ENCODE results near the gene MME. TPM values are rescaled to one million over a fixed set of nuclear protein-coding genes. Genes with fewer than 3 reads are reported as not detected.

Gene MME
- total and polyA plus RNA-seq, 3 experiments from 2014 or later: 0.04 to 1.4 TPM; not detected in 1

DNA sequence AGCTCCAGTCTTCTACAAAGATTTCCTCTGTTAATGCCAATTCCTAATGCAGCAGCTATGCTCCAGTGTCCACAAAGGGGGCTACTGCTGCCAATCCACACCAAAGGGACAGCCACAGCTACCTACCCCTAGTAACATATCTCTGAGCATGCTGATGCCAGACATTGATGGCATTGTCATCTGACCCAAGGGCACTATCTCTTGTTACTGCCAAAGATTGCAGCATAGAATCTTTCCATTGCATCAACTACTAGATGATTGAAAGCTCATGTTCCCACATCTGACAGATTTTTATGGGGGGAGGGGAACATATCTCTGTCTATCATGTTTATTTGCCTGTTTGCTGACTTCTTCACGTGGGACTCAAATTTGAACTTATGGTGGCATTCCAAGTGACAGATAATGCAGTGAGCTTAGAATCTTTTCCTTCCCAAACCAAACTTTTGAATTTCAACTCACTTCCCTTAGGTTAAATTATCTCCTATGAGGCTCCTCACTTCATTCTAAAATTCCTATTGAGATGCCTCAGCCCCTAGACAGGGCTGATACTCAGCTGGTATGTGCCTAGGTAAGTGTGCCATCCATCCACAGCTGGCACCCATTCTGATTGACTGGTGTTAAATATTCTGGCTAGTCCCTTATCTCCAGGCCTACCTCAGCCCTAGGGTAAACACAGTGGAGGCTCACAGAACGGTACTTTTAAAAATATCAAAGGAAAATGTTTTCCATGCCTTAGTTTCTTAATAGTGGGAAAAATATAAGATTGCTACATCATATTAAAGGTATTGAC lies 113.0 kb downstream of the MME start:
- peaks cover 0 to 3% of the 10 kb centered on the region in 2 donors for H3K27me3 Mint-ChIP-seq
- peaks cover 0 to 3% (median 2%) of the 10 kb centered on the region in 5 donors for H3K9me3 Mint-ChIP-seq
- H3K27me3 ChIP-seq (ENCODE audit: insufficient read depth, low read length, poor library complexity, severe bottlenecking): no peaks in the 10 kb centered on the region
- no peak overlapping the region for H3K4me3 Mint-ChIP-seq
- no peaks in the 10 kb centered on the region for H3K36me3 ChIP-seq (ENCODE audit: insufficient read depth, low read length)
- no peaks in the 10 kb centered on the region for H3K36me3 Mint-ChIP-seq
- ChIA-PET CTCF (no interaction called here), POLR2A (no interaction called here)
- H3K4me3 ChIP-seq (ENCODE audit: low read length): no peak overlapping the region
- no peaks in the 10 kb centered on the region for H3K9me3 ChIP-seq (ENCODE audit: low read length)
- no peaks in the 10 kb centered on the region for H3K4me1 Mint-ChIP-seq
- H3K4me1 ChIP-seq (ENCODE audit: insufficient read depth, low read length): no peaks in the 10 kb centered on the region
- H3K27ac ChIP-seq (ENCODE audit: low read depth, low read length): no peak overlapping the region
- DNase-seq: no peak
- H3K27ac Mint-ChIP-seq: no peak overlapping the region

DNA sequence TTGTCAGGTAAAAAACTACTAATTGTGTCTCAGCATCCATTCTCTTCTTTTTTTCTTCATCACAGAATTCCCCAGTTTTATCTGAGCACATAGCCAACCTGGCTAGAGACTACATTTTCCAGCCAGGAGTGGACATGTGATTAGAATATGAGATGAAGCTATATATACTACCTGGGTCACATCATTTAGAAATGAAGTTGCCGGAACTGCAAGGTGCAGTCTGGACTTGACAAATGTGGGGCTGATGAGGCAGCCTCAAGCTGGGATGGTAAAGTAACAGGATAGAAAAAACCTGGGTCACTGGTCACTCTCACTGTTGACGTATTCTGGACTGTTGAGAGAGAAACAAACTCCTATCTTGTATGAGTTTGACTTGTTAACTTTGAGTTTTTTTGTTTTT lies 113.7 kb downstream of the MME start:
- no peaks in the 10 kb centered on the region for H3K36me3 Mint-ChIP-seq
- Histone ChIP-seq H3K27me3 (ENCODE audit: insufficient read depth, low read length, poor library complexity, severe bottlenecking) (no peaks in the 10 kb centered on the region), H3K4me3 (ENCODE audit: low read length) (no peak overlapping the region), H3K27ac (ENCODE audit: low read depth, low read length) (no peak overlapping the region), H3K4me1 (ENCODE audit: insufficient read depth, low read length) (no peaks in the 10 kb centered on the region), H3K9me3 (ENCODE audit: low read length) (no peaks in the 10 kb centered on the region), H3K36me3 (ENCODE audit: insufficient read depth, low read length) (no peaks in the 10 kb centered on the region)
- ChIA-PET CTCF (no interaction called here), POLR2A (no interaction called here)
- peaks cover 0 to 3% (median 2%) of the 10 kb centered on the region in 5 donors for H3K9me3 Mint-ChIP-seq
- no peak overlapping the region for H3K4me3 Mint-ChIP-seq
- peaks cover 0 to 3% of the 10 kb centered on the region in 2 donors for H3K27me3 Mint-ChIP-seq
- H3K4me1 Mint-ChIP-seq: no peaks in the 10 kb centered on the region
- H3K27ac Mint-ChIP-seq: no peak overlapping the region
- no peak for DNase-seq

DNA sequence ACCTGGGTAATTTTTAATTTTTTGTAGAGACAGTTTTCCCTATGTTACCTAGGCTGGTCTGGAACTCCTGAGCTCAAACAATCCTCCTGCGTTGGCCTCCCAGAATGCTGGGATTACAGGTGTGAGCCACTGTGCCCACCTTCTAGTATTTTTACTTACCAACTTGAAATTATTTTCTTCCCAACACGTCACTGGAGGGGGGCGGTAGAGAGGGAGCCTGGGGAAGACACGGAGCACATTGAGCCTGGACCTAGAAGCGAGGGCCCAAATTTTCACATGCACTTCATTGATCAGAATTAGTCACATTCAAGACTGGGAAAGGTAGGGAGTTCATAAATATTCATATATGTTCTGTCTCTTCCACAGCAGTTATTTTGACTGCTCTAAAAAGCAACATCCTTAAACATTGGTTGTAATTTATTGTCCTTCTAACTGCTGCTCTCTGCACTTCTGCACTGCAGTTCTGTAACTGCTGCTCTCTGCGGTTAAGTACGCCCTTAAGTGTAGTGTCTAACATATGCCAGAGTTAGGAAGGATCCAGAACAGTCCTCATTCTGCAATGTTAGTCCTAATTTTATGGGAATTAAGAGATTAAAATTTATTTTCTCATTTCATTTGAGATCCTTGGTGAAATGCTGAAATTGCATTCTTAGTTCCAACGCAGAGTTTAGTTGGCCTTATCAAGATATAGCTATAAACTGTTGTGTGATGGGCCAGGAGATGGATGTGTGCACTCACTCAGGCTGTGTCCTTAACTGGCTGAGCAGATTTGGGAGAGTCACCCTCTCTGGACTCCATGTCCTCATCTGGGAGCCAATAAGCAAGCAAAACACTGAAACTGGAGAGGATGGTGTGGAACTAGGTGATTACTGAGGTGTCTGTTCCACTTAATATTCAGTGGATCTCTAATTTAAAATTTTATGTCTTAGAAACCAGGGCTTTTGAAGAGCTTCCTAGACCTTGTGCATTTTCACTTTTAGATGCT lies 115.1 kb downstream of the MME start:
- no peak overlapping the region for H3K27ac Mint-ChIP-seq
- ChIA-PET CTCF (no interaction called here), POLR2A (no interaction called here)
- peaks cover 0 to 3% (median 2%) of the 10 kb centered on the region in 5 donors for H3K9me3 Mint-ChIP-seq
- H3K36me3 ChIP-seq (ENCODE audit: insufficient read depth, low read length): no peaks in the 10 kb centered on the region
- H3K4me3 ChIP-seq (ENCODE audit: low read length): no peak overlapping the region
- H3K36me3 Mint-ChIP-seq: no peaks in the 10 kb centered on the region
- DNase-seq: no peak
- H3K4me3 Mint-ChIP-seq: no peak overlapping the region
- no peaks in the 10 kb centered on the region for H3K9me3 ChIP-seq (ENCODE audit: low read length)
- H3K4me1 ChIP-seq (ENCODE audit: insufficient read depth, low read length): no peaks in the 10 kb centered on the region
- no peaks in the 10 kb centered on the region for H3K4me1 Mint-ChIP-seq
- H3K27me3 Mint-ChIP-seq: peaks cover 0 to 3% of the 10 kb centered on the region in 2 donors
- H3K27ac ChIP-seq (ENCODE audit: low read depth, low read length): no peak overlapping the region
- H3K27me3 ChIP-seq (ENCODE audit: insufficient read depth, low read length, poor library complexity, severe bottlenecking): no peaks in the 10 kb centered on the region

DNA sequence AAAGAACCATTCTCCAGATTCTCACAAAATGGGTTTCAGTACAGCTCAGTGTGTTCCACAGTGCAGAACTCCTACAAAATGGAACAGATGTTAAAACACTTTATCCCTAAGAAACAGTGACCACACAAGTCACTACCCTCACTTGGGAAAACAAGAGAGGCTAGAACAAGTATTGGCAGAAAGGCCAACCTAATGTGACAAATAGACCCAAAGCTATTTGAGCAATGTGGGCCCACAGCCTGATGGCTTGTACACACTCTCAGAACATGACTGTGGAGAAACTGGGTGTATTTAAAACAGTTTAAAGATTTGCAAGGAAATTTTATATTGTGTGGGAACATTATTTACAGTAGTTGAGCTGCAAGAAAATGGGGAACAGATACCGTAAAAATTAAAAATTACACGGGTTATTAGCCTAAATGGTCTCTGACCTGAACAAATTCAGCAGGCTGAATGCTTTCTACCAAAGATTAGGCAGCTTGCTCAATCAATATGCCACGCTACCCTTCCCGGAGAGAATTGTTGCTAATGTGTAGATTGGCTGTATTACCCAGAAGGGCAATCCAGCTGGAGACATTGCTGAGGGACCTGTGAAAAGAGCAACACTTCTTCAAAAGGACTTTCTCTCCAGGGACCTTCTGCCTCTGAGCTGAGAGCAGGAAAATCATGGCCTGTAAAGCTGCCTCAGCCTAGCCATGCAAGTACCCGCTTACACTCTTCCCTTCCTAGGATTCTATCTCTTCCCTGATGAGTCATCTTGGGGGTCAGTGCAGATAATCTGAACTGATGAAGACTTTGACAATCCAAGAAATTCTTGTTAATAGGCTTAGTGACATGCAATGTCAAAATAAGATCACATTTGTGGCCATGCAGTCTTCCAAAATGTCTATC lies 116.3 kb downstream of the MME start:
- Mint-ChIP-seq H3K27me3 (peaks cover 0 to 3% of the 10 kb centered on the region in 2 donors), H3K36me3 (no peaks in the 10 kb centered on the region), H3K27ac (no peak overlapping the region), H3K4me1 (no peaks in the 10 kb centered on the region), H3K4me3 (no peak overlapping the region), H3K9me3 (peaks cover 0 to 3% (median 2%) of the 10 kb centered on the region in 5 donors)
- ChIA-PET POLR2A (no interaction called here), CTCF (no interaction called here)
- DNase-seq: no peak
- H3K4me1 ChIP-seq (ENCODE audit: insufficient read depth, low read length): no peaks in the 10 kb centered on the region
- no peaks in the 10 kb centered on the region for H3K36me3 ChIP-seq (ENCODE audit: insufficient read depth, low read length)
- no peak overlapping the region for H3K27ac ChIP-seq (ENCODE audit: low read depth, low read length)
- no peaks in the 10 kb centered on the region for H3K9me3 ChIP-seq (ENCODE audit: low read length)
- H3K4me3 ChIP-seq (ENCODE audit: low read length): no peak overlapping the region
- no peaks in the 10 kb centered on the region for H3K27me3 ChIP-seq (ENCODE audit: insufficient read depth, low read length, poor library complexity, severe bottlenecking)

DNA sequence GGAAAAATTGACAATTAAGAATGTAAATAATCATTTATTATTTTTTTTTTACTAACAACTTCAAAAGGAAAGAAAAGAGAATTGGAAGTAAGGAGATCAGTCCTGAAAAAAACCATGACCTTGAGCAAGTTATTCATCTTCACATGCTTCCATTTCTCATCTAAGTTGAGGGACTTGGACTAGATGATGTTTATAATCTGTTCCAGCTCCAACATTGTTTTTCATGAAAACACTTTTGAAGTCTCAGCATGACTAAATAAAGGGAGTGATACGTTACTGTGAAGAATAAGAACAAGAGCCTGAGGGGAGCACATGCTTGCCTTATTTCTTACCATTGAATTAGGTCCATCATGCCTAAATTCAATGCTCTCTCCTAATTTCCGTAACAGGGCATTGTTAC lies 117.7 kb downstream of the MME start:
- Mint-ChIP-seq H3K9me3 (peaks cover 0 to 5% (median 2%) of the 10 kb centered on the region in 5 donors), H3K27ac (no peak overlapping the region), H3K4me3 (no peak overlapping the region), H3K4me1 (no peaks in the 10 kb centered on the region), H3K27me3 (peaks cover 0 to 3% of the 10 kb centered on the region in 2 donors), H3K36me3 (no peaks in the 10 kb centered on the region)
- Histone ChIP-seq H3K36me3 (ENCODE audit: insufficient read depth, low read length) (no peaks in the 10 kb centered on the region), H3K4me1 (ENCODE audit: insufficient read depth, low read length) (no peaks in the 10 kb centered on the region), H3K27ac (ENCODE audit: low read depth, low read length) (no peak overlapping the region), H3K4me3 (ENCODE audit: low read length) (no peak overlapping the region), H3K9me3 (ENCODE audit: low read length) (no peaks in the 10 kb centered on the region), H3K27me3 (ENCODE audit: insufficient read depth, low read length, poor library complexity, severe bottlenecking) (no peaks in the 10 kb centered on the region)
- no peak for DNase-seq
- CTCF ChIA-PET: no interaction called here
- POLR2A ChIA-PET: no interaction called here

DNA sequence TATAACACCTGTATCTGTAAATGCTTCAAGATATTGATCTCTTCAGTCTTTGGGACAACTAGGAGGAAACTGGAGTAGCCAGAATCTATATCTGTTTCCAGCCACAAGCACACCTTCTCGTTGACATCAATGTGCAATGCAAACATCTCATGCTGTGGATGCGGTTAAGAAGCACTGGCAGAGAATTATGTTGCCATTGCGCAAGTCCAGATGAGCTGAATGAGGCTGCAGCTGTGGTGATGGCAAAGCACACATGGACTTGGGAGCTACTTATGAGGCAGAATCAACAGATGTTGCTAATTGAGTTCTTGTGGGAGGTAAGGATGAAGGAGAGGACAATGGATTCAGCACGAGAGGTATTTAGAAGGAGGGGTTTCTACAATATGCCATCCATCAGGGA lies 122.5 kb downstream of the MME start:
- no peak for DNase-seq
- Mint-ChIP-seq H3K9me3 (peaks cover 0 to 2% (median 2%) of the 10 kb centered on the region in 5 donors), H3K36me3 (no peaks in the 10 kb centered on the region), H3K4me1 (no peaks in the 10 kb centered on the region), H3K27ac (no peak overlapping the region), H3K27me3 (no peaks in the 10 kb centered on the region), H3K4me3 (no peak overlapping the region)
- POLR2A ChIA-PET: no interaction called here
- Histone ChIP-seq H3K36me3 (ENCODE audit: insufficient read depth, low read length) (no peaks in the 10 kb centered on the region), H3K27ac (ENCODE audit: low read depth, low read length) (no peak overlapping the region), H3K27me3 (ENCODE audit: insufficient read depth, low read length, poor library complexity, severe bottlenecking) (no peaks in the 10 kb centered on the region), H3K4me1 (ENCODE audit: insufficient read depth, low read length) (no peaks in the 10 kb centered on the region), H3K4me3 (ENCODE audit: low read length) (no peak overlapping the region), H3K9me3 (ENCODE audit: low read length) (no peaks in the 10 kb centered on the region)
- CTCF ChIA-PET: no interaction called here

DNA sequence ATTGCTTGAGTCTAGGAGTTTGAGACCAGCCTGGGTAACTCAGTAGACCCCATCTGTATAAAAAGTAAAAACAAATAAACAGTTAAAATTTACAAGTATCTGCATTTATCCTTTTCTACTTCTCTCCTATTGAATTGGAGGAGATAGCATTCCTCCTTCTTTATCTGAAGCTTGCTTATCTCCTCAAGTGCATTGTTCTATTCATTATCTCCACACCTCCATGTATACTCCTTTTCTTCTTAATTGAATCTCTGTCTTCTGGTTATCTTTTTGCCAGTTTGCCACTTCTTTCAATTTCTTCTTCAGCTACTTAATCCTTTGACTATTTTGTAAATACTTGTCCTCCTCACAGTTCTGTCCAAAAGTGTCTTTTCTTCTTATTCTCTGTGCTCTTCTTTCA lies 124.7 kb downstream of the MME start:
- H3K4me1 ChIP-seq (ENCODE audit: insufficient read depth, low read length): no peaks in the 10 kb centered on the region
- ChIA-PET CTCF (no interaction called here), POLR2A (no interaction called here)
- DNase-seq: no peak
- H3K27me3 Mint-ChIP-seq: no peaks in the 10 kb centered on the region
- H3K4me3 ChIP-seq (ENCODE audit: low read length): no peak overlapping the region
- H3K27ac Mint-ChIP-seq: no peak overlapping the region
- no peak overlapping the region for H3K4me3 Mint-ChIP-seq
- H3K9me3 ChIP-seq (ENCODE audit: low read length): no peaks in the 10 kb centered on the region
- H3K27ac ChIP-seq (ENCODE audit: low read depth, low read length): no peak overlapping the region
- no peaks in the 10 kb centered on the region for H3K4me1 Mint-ChIP-seq
- no peaks in the 10 kb centered on the region for H3K27me3 ChIP-seq (ENCODE audit: insufficient read depth, low read length, poor library complexity, severe bottlenecking)
- no peaks in the 10 kb centered on the region for H3K36me3 Mint-ChIP-seq
- H3K36me3 ChIP-seq (ENCODE audit: insufficient read depth, low read length): no peaks in the 10 kb centered on the region
- H3K9me3 Mint-ChIP-seq: peaks cover 0 to 4% (median 2%) of the 10 kb centered on the region in 5 donors
